Measurements from ENCODE around the gene LPCAT1. TPM values are rescaled to one million over a fixed set of nuclear protein-coding genes. Genes with fewer than 3 reads are reported as not detected.

The LPCAT1 gene
- total and polyA plus RNA-seq, 10 of the 15 experiments (the other 5 are each of a cell fraction or from before 2014, with no cell fraction given) = 2.3 to 109 (median 72.7) TPM

- TF ChIP-seq HCFC1 (IDR thresholded peaks at IDR 0.05; ENCODE audit: low read length) (no peak), EED (IDR thresholded peaks at IDR 0.05; ENCODE audit: low read depth) (no peak), CREM (IDR thresholded peaks at IDR 0.05; ENCODE audit: low read depth) (no peak), GATAD2B (conservative IDR thresholded peaks at IDR 0.05; ENCODE audit: low read depth) (peak; percentile 70), MTA2 (IDR thresholded peaks at IDR 0.05; ENCODE audit: low read depth) (no peak), HDAC6 (IDR thresholded peaks at IDR 0.05; ENCODE audit: unreplicated experiment) (no peak), SPI1 (IDR thresholded peaks at IDR 0.05; ENCODE audit: borderline replicate concordance, insufficient read depth, low read depth, low read length) (no peak), TAF1 (IDR thresholded peaks at IDR 0.05; ENCODE audit: borderline replicate concordance, low read depth, low read length) (no peak), FOXK2 (IDR thresholded peaks at IDR 0.05) (no peak), SMARCA5 (IDR thresholded peaks at IDR 0.05) (no peak), NR2C2 (IDR thresholded peaks at IDR 0.05; ENCODE audit: borderline replicate concordance, control insufficient read depth, insufficient read length, low read depth) (no peak), GABPA (IDR thresholded peaks at IDR 0.05; ENCODE audit: low read depth) (no peak), KLF5 (IDR thresholded peaks at IDR 0.05; ENCODE audit: partially characterized antibody) (no peak), ZSCAN29 (IDR thresholded peaks at IDR 0.05) (no peak), STAT3 (IDR thresholded peaks at IDR 0.05; ENCODE audit: low read depth, low read length) (no peak), REST (IDR thresholded peaks at IDR 0.05; ENCODE audit: low read depth, low read length) (no peak)
- TF ChIP-seq, protein P1, sequence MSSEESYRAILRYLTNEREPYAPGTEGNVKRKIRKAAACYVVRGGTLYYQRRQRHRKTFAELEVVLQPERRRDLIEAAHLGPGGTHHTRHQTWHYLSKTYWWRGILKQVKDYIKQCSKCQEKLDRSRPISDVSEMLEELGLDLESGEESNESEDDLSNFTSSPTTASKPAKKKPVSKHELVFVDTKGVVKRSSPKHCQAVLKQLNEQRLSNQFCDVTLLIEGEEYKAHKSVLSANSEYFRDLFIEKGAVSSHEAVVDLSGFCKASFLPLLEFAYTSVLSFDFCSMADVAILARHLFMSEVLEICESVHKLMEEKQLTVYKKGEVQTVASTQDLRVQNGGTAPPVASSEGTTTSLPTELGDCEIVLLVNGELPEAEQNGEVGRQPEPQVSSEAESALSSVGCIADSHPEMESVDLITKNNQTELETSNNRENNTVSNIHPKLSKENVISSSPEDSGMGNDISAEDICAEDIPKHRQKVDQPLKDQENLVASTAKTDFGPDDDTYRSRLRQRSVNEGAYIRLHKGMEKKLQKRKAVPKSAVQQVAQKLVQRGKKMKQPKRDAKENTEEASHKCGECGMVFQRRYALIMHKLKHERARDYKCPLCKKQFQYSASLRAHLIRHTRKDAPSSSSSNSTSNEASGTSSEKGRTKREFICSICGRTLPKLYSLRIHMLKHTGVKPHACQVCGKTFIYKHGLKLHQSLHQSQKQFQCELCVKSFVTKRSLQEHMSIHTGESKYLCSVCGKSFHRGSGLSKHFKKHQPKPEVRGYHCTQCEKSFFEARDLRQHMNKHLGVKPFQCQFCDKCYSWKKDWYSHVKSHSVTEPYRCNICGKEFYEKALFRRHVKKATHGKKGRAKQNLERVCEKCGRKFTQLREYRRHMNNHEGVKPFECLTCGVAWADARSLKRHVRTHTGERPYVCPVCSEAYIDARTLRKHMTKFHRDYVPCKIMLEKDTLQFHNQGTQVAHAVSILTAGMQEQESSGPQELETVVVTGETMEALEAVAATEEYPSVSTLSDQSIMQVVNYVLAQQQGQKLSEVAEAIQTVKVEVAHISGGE (CRISPR knock-in tag; IDR thresholded peaks at IDR 0.05) = no peak
- TF ChIP-seq, protein P2, sequence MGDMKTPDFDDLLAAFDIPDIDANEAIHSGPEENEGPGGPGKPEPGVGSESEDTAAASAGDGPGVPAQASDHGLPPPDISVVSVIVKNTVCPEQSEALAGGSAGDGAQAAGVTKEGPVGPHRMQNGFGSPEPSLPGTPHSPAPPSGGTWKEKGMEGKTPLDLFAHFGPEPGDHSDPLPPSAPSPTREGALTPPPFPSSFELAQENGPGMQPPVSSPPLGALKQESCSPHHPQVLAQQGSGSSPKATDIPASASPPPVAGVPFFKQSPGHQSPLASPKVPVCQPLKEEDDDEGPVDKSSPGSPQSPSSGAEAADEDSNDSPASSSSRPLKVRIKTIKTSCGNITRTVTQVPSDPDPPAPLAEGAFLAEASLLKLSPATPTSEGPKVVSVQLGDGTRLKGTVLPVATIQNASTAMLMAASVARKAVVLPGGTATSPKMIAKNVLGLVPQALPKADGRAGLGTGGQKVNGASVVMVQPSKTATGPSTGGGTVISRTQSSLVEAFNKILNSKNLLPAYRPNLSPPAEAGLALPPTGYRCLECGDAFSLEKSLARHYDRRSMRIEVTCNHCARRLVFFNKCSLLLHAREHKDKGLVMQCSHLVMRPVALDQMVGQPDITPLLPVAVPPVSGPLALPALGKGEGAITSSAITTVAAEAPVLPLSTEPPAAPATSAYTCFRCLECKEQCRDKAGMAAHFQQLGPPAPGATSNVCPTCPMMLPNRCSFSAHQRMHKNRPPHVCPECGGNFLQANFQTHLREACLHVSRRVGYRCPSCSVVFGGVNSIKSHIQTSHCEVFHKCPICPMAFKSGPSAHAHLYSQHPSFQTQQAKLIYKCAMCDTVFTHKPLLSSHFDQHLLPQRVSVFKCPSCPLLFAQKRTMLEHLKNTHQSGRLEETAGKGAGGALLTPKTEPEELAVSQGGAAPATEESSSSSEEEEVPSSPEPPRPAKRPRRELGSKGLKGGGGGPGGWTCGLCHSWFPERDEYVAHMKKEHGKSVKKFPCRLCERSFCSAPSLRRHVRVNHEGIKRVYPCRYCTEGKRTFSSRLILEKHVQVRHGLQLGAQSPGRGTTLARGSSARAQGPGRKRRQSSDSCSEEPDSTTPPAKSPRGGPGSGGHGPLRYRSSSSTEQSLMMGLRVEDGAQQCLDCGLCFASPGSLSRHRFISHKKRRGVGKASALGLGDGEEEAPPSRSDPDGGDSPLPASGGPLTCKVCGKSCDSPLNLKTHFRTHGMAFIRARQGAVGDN (IDR thresholded peaks at IDR 0.05) = no peak
- TF ChIP-seq, protein P3, sequence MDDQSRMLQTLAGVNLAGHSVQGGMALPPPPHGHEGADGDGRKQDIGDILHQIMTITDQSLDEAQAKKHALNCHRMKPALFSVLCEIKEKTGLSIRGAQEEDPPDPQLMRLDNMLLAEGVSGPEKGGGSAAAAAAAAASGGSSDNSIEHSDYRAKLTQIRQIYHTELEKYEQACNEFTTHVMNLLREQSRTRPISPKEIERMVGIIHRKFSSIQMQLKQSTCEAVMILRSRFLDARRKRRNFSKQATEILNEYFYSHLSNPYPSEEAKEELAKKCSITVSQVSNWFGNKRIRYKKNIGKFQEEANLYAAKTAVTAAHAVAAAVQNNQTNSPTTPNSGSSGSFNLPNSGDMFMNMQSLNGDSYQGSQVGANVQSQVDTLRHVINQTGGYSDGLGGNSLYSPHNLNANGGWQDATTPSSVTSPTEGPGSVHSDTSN (IDR thresholded peaks at IDR 0.05; ENCODE audit: insufficient replicate concordance, low read depth, low read length) = peak; percentile 82
Measured at GRCh38 chr5:1501372-1502045, 22.3 kb downstream of the LPCAT1 start (continued).
